DOHH2 (cell line): ENCODE results near the gene TACC2.

Source experiments
- H3F3A ChIP-seq: fragments of 200-600 bp; sonication (generic), shearing (Covaris generic); 2 replicates; pipeline ENCODE4 v1.6.0; 2016; ENCODE audit warnings: antibody characterized with exemption, mild to moderate bottlenecking; ENCODE audit not compliant: control insufficient read depth, insufficient read depth
- H3K27ac ChIP-seq: fragments of 200-600 bp; sonication (generic); 2 replicates; pipeline ENCODE4 v1.5.1; 2014; ENCODE audit warnings: low read depth, mild to moderate bottlenecking, low read length, moderate library complexity
- H3K27me3 ChIP-seq: fragments of 200-600 bp; sonication (generic); 2 replicates; pipeline ENCODE4 v1.6.1; 2014; ENCODE audit warnings: mild to moderate bottlenecking, low read length, mixed read lengths; ENCODE audit not compliant: control insufficient read depth
- H3K36me3 ChIP-seq: fragments of 200-600 bp; sonication (generic); 2 replicates; pipeline ENCODE4 v1.6.1; 2014; ENCODE audit warnings: mild to moderate bottlenecking, low read length, moderate library complexity, mixed read lengths; ENCODE audit not compliant: control insufficient read depth
- H3K4me1 ChIP-seq: fragments of 200-600 bp; sonication (generic); 2 replicates; pipeline ENCODE4 v1.6.1; 2014; ENCODE audit warnings: mild to moderate bottlenecking, low read length, mixed read lengths; ENCODE audit not compliant: control insufficient read depth
- H3K4me2 ChIP-seq: fragments of 200-600 bp; sonication (generic); 2 replicates; pipeline ENCODE4 v1.6.0; 2014; ENCODE audit warnings: mild to moderate bottlenecking, low read length, moderate library complexity
- H3K4me3 ChIP-seq: fragments of 200-600 bp; sonication (generic); 2 replicates; pipeline ENCODE4 v1.5.1; 2014; ENCODE audit warnings: mild to moderate bottlenecking, low read length, mixed read lengths
- H3K79me2 ChIP-seq: fragments of 200-600 bp; sonication (generic); 2 replicates; pipeline ENCODE4 v1.6.1; 2014; ENCODE audit warnings: mild to moderate bottlenecking, low read length, mixed read lengths; ENCODE audit not compliant: control insufficient read depth
- H3K9me2 ChIP-seq: fragments of 200-600 bp; sonication (generic); replicated peaks from 2 replicates; pipeline ENCODE4 v1.6.1; 2014; ENCODE audit warnings: mild to moderate bottlenecking, low read length, mixed read lengths; ENCODE audit not compliant: control insufficient read depth
- H3K9me3 ChIP-seq: fragments of 200-600 bp; sonication (generic); 2 replicates; pipeline ENCODE4 v1.6.1; 2014; ENCODE audit warnings: antibody characterized with exemption, low read length, mixed read lengths; ENCODE audit not compliant: control insufficient read depth, insufficient read depth
- H4K20me1 ChIP-seq: fragments of 200-600 bp; sonication (generic); 2 replicates; pipeline ENCODE4 v1.6.0; 2014; ENCODE audit warnings: low read depth, mild to moderate bottlenecking, antibody characterized with exemption, low read length, moderate library complexity; ENCODE audit not compliant: control insufficient read depth, insufficient read depth
- EZH2phosphoT487 ChIP-seq: fragments of 200-600 bp; sonication (generic); IDR thresholded peaks from 2 replicates; pipeline ENCODE4 v1.6.1; 2017; ENCODE audit warnings: borderline replicate concordance, mild to moderate bottlenecking, antibody characterized with exemption, low read length, moderate library complexity, mixed read lengths
- TF ChIP-seq, protein P1 (sequence below): fragments of 200-600 bp; sonication (generic); IDR thresholded peaks from one replicate; pipeline ENCODE4 v1.5.1; 2014; ENCODE audit warnings: antibody characterized with exemption, mild to moderate bottlenecking, low read depth, low read length; ENCODE audit not compliant: poor library complexity, severe bottlenecking

Gene TACC2

DNA sequence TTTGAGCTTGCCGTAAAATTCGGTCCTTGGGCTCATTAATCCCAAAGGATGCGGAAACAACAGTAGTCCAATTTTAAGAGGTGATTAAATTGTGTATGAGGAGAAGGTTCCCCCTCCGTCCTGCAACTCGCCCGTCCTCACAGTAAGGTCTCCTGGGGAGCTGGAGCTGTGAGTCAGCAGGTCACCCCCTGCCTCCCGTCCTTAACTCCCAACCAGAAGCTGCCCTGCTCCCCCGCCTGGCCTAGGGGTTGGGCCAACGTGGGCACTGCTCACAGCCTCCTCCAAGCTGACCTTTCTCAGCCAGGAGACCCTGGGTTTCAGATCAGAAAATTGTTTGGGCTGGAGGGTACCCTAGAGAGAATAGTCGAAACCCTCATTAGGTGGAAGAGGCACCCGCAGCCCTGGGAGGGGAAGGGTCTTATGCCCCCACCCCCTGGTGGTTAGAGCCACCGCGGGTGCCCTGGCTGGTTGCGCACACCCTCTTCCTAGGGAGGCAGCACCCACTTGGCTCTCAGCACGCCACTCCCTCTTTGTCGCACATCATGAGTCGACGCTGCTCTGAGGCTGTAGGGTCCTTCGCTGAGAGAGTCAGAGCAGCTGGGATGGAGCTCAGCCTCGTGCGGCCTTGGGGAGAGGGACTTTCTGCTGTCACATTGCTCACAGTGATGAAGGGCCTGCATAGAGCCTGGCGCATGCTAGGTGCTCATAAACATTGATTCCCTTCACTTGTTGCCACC is 131.2 kb downstream of the TACC2 start:
- H3F3A ChIP-seq = no peaks in the 10 kb centered on the region
- H3K79me2 ChIP-seq = no peaks in the 10 kb centered on the region
- no peaks in the 10 kb centered on the region for H3K9me3 ChIP-seq
- H4K20me1 ChIP-seq = no peaks in the 10 kb centered on the region
- no peak overlapping the region for H3K4me3 ChIP-seq
- no peaks in the 10 kb centered on the region for H3K36me3 ChIP-seq
- no peaks in the 10 kb centered on the region for H3K27me3 ChIP-seq
- H3K27ac ChIP-seq = no peak overlapping the region
- no peak overlapping the region for H3K4me2 ChIP-seq
- TF ChIP-seq, protein P1, sequence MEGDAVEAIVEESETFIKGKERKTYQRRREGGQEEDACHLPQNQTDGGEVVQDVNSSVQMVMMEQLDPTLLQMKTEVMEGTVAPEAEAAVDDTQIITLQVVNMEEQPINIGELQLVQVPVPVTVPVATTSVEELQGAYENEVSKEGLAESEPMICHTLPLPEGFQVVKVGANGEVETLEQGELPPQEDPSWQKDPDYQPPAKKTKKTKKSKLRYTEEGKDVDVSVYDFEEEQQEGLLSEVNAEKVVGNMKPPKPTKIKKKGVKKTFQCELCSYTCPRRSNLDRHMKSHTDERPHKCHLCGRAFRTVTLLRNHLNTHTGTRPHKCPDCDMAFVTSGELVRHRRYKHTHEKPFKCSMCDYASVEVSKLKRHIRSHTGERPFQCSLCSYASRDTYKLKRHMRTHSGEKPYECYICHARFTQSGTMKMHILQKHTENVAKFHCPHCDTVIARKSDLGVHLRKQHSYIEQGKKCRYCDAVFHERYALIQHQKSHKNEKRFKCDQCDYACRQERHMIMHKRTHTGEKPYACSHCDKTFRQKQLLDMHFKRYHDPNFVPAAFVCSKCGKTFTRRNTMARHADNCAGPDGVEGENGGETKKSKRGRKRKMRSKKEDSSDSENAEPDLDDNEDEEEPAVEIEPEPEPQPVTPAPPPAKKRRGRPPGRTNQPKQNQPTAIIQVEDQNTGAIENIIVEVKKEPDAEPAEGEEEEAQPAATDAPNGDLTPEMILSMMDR = no peak
- TF ChIP-seq EZH2phosphoT487 = no peak
- no peaks in the 10 kb centered on the region for H3K9me2 ChIP-seq
- no peaks in the 10 kb centered on the region for H3K4me1 ChIP-seq

DNA sequence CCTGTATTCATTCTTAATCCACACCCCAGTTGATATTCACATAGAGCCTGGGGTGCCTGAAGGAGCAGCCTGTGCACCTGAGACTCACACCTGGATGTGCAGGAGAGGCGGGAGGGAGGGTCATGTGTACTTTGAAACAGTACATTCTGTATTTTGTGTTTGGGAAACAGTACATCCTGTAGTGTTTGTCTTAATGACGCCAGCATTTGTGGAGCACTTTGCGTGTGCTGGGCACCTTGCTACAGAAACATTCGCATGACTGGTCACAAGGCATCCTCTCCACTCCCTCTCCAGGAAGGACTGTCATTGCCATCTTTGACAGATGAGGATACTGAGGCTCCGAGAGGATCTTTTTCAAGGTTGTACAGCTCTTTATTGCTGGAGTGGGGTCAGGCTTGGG is 132.1 kb downstream of the TACC2 start:
- Histone ChIP-seq H3K36me3 (no peaks in the 10 kb centered on the region), H3K27me3 (no peaks in the 10 kb centered on the region), H3K4me2 (no peak overlapping the region), H3K79me2 (no peaks in the 10 kb centered on the region), H3K27ac (no peak overlapping the region), H3K4me3 (no peak overlapping the region), H3K9me3 (no peaks in the 10 kb centered on the region), H3K4me1 (no peaks in the 10 kb centered on the region), H3K9me2 (no peaks in the 10 kb centered on the region), H3F3A (no peaks in the 10 kb centered on the region), H4K20me1 (no peaks in the 10 kb centered on the region)
- TF ChIP-seq, protein P1 = no peak
- TF ChIP-seq EZH2phosphoT487 = no peak

DNA sequence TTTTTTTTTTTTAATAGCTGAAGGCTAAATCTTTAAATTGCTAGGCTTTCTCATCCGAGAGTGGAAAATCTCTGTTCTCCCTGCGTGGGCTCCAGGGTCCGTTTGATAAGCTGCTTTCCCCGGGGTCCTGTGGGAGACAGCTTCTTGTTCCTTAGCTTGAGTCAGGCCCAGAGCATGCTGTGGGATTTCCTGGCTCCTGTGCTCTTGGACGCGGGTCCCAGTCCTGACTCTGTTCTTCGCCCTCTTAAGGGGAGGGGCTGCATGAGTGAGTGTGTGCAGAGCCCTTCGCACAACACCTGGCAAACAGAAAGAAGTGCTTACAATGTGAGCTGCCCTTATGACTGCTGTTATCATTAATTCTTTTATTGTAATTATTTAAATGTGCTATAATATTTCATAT is 133.5 kb downstream of the TACC2 start:
- Histone ChIP-seq H4K20me1 (no peaks in the 10 kb centered on the region), H3K36me3 (no peaks in the 10 kb centered on the region), H3K79me2 (no peaks in the 10 kb centered on the region), H3K9me3 (no peaks in the 10 kb centered on the region), H3K27me3 (no peaks in the 10 kb centered on the region), H3K4me2 (no peak overlapping the region), H3F3A (no peaks in the 10 kb centered on the region), H3K9me2 (no peaks in the 10 kb centered on the region), H3K4me3 (no peak overlapping the region), H3K27ac (no peak overlapping the region), H3K4me1 (no peaks in the 10 kb centered on the region)
- no peak for TF ChIP-seq EZH2phosphoT487
- TF ChIP-seq, protein P1 = no peak
